Endothelial cell of umbilical vein (primary cell): Measurements from ENCODE around the gene FARP1. TPM values are rescaled to one million over a fixed set of nuclear protein-coding genes. Genes with fewer than 3 reads are reported as not detected.

Experiments used
- BruUV-seq: library from RNA; stranded (reverse); fragments of 400-500 nt; replicated peaks from 2 replicates; lab custom pipeline; 2021; lab: Mats Ljungman, UMichigan
- CTCF ChIA-PET: fragments of 300-600, 350-600 bp; sonication (Branson Sonifier 250); formaldehyde crosslinking; loops from one replicate; lab custom pipeline; 2021; ENCODE audit warnings: antibody characterized with exemption, inconsistent platforms; lab: Charles Lee
- POLR2A ChIA-PET: fragments of 300-600, 350-600 bp; sonication (Branson Sonifier 250); formaldehyde crosslinking; loops from one replicate; lab custom pipeline; 2021; ENCODE audit warnings: antibody characterized with exemption, inconsistent platforms; lab: Charles Lee
- DNase-seq: peaks from one replicate; pipeline ENCODE4 v3.0.0-alpha.2; 2011; ENCODE audit warnings: low read depth, low spot score
- FAIRE-seq: peaks from 2 replicates; lab custom pipeline; 2011; peaks lifted over from hg19 to GRCh38; lab: Jason Lieb, UNC
- H2AFZ ChIP-seq: 2 replicates; pipeline ENCODE4 v1.6.0; 2012; ENCODE audit warnings: low read depth, low read length, control low read depth, inconsistent platforms
- H3K27ac ChIP-seq: 2 replicates; pipeline ENCODE4 v1.5.1; 2011; ENCODE audit warnings: low read depth, mild to moderate bottlenecking, control low read depth, low read length, moderate library complexity; ENCODE audit not compliant: insufficient read depth
- H3K27me3 ChIP-seq, 2 experiments: 2 replicates each; pipeline versions ENCODE4 v1.6.0 to v1.6.1; 2011; ENCODE audit warnings: low read length in 2 of 2, mixed read lengths in 1 of 2; ENCODE audit not compliant: control insufficient read depth in 2 of 2, insufficient read depth in 2 of 2
- H3K36me3 ChIP-seq, 2 experiments: 2 replicates in 1 of 2; 3 replicates in 1 of 2; pipeline ENCODE4 v1.5.1; 2011; ENCODE audit warnings: low read length in 2 of 2, mild to moderate bottlenecking in 1 of 2, moderate library complexity in 1 of 2; ENCODE audit not compliant: control insufficient read depth in 2 of 2, insufficient read depth in 2 of 2; ENCODE audit errors: extremely low read depth in 1 of 2
- H3K4me1 ChIP-seq: 3 replicates; pipeline ENCODE4 v1.5.1; 2011; ENCODE audit warnings: mild to moderate bottlenecking, low read length; ENCODE audit not compliant: control insufficient read depth, insufficient read depth; ENCODE audit errors: extremely low read depth
- H3K4me2 ChIP-seq: 2 replicates; pipeline ENCODE4 v1.6.1; 2011; ENCODE audit warnings: low read length, control low read depth, mixed read lengths; ENCODE audit not compliant: insufficient read depth
- H3K4me3 ChIP-seq, 3 experiments: fragments of 200-600 bp in 1 of 3; sonication (generic), shearing (Covaris generic) in 1 of 3; replicated peaks in 1 of 3; 2 replicates each; pipeline ENCODE4 v1.5.1; 2011 to 2016; ENCODE audit warnings: control low read depth in 3 of 3, low read length in 3 of 3, mild to moderate bottlenecking in 2 of 3, inconsistent platforms in 1 of 3, low read depth in 1 of 3, moderate library complexity in 1 of 3; ENCODE audit not compliant: insufficient read depth in 1 of 3
- H3K79me2 ChIP-seq: 2 replicates; pipeline ENCODE4 v1.6.0; 2012; ENCODE audit warnings: low read length, inconsistent platforms; ENCODE audit not compliant: control insufficient read depth, insufficient read depth
- H3K9ac ChIP-seq: replicated peaks from 2 replicates; pipeline ENCODE3; 2011; ENCODE audit warnings: low read length, control low read depth; ENCODE audit not compliant: insufficient read depth; ENCODE audit errors: extremely low read depth
- H3K9me1 ChIP-seq: replicated peaks from 3 replicates; pipeline ENCODE4 v1.6.0; 2011; ENCODE audit warnings: mild to moderate bottlenecking, low read length; ENCODE audit not compliant: control insufficient read depth, insufficient read depth; ENCODE audit errors: extremely low read depth
- H3K9me3 ChIP-seq: replicated peaks from 2 replicates; pipeline ENCODE4 v1.5.1; 2012; ENCODE audit warnings: low read length, inconsistent platforms; ENCODE audit not compliant: control insufficient read depth, insufficient read depth
- H4K20me1 ChIP-seq: replicated peaks from 2 replicates; pipeline ENCODE3; 2011; ENCODE audit warnings: mild to moderate bottlenecking, low read length; ENCODE audit not compliant: control insufficient read depth, insufficient read depth; ENCODE audit errors: extremely low read depth
- EZH2 ChIP-seq: IDR thresholded peaks from 2 replicates; pipeline ENCODE4 v1.6.1; 2012; ENCODE audit warnings: borderline replicate concordance, low read depth, mild to moderate bottlenecking, moderate library complexity, low read length, inconsistent platforms; ENCODE audit not compliant: severe bottlenecking
- FOS ChIP-seq: IDR thresholded peaks from 2 replicates; pipeline ENCODE4 v1.6.1; 2011; ENCODE audit warnings: mild to moderate bottlenecking, low read length, moderate library complexity, borderline replicate concordance; ENCODE audit not compliant: insufficient read depth
- GATA2 ChIP-seq: IDR thresholded peaks from 2 replicates; pipeline ENCODE4 v1.7.0; 2011; ENCODE audit warnings: low read depth, mild to moderate bottlenecking, moderate library complexity, mixed read lengths, low read length; ENCODE audit not compliant: insufficient read length, insufficient read depth
- JUN ChIP-seq: IDR thresholded peaks from 2 replicates; pipeline ENCODE4 v1.6.1; 2011; ENCODE audit warnings: borderline replicate concordance, low read depth; ENCODE audit not compliant: insufficient read length, insufficient read depth
- MYC ChIP-seq: IDR thresholded peaks from one replicate; pipeline ENCODE4 v1.6.1; 2011; ENCODE audit warnings: mild to moderate bottlenecking, low read depth, low read length
- POLR2A ChIP-seq: IDR thresholded peaks from 2 replicates; pipeline ENCODE4 v1.6.1; 2012; ENCODE audit warnings: low read depth, mild to moderate bottlenecking, control low read depth, low read length
- POLR2AphosphoS5 ChIP-seq: IDR thresholded peaks from 2 replicates; pipeline ENCODE4 v1.6.1; 2012; ENCODE audit warnings: low read depth, mild to moderate bottlenecking, control low read depth, low read length, moderate library complexity; ENCODE audit not compliant: insufficient read depth
- dilution Hi-C: fragments of 300-500 bp; cut with MboI; formaldehyde crosslinking; loops from one replicate; pipeline ENCODE4 v1.15.0; 2019; ENCODE audit warnings: low sequenced_read_pairs; ENCODE audit not compliant: extremely low pct_ligation_motif_present
- intact Hi-C: fragments of 100-400 bp; cut with micrococcal nuclease; formaldehyde crosslinking; loops from one replicate; pipeline ENCODE4 v1.10.0; 2022
- polyA plus RNA-seq, 4 experiments: library from polyadenylated mRNA; depleted of rRNA in 3 of 4; stranded (reverse) in 3 of 4; unstranded in 1 of 4; fragments of >200 nt; gene quantifications; 2 replicates each; pipeline versions ENCODE4 v1.2.1 to v1.2.3, GENCODE V29; 2011 to 2012; ENCODE audit warnings: missing spikeins in 1 of 4
- total RNA-seq: library from RNA; stranded (reverse); gene quantifications from 2 replicates; pipeline ENCODE4 v1.2.3, GENCODE V29; 2021
- TF ChIP-seq, protein P1 (sequence below): IDR thresholded peaks from 2 replicates; pipeline ENCODE4 v1.6.1; 2011; ENCODE audit not compliant: insufficient read depth, insufficient read length
- TF ChIP-seq, protein P2 (sequence below), 2 donors: IDR thresholded peaks; 1 replicate in 1 of 2; 2 replicates in 1 of 2; pipeline ENCODE4 v1.5.1; 2011; ENCODE audit warnings: low read length in 2 of 2, mild to moderate bottlenecking in 2 of 2, moderate library complexity in 2 of 2, control low read depth in 1 of 2, inconsistent platforms in 1 of 2, low read depth in 1 of 2; ENCODE audit not compliant: insufficient read depth in 1 of 2; ENCODE audit errors: extremely low read depth in 1 of 2

The FARP1 gene
- total and polyA plus RNA-seq, 2 donors (not counting 3 experiments of a cell fraction or from before 2014, with no cell fraction given), result 19.0 to 77.7 TPM

DNA sequence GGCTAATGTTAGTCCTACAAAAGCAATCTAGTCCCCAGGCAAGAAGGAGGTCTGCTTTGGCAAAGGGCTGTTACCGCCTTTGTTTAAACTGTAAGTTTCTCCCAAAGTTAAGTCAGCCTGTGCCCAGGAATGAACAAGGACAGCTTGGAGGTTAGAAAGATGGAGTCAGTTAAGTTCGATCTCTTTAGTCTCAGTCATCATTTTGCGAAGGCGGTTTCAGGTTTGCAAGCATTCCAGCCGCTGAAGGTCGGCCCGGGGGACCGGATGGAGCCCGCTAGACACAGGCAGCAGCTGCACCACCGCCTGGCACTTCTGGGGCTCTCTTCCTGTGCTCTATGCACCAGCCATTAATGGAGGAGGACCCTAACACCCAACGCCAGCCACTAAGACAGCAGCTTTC lies 342.7 kb downstream of the FARP1 start:
- Histone ChIP-seq H3K36me3 (peaks cover 0 to 1% of the 10 kb centered on the region in 2 experiments), H3K9ac (peak overlapping the region; percentile 91), H3K27ac (peak overlapping the region; percentile 99), H3K9me1 (no peaks in the 10 kb centered on the region), H2AFZ (no peak overlapping the region), H4K20me1 (no peaks in the 10 kb centered on the region), H3K9me3 (no peaks in the 10 kb centered on the region), H3K79me2 (peaks cover 79% of the 10 kb centered on the region), H3K27me3 (no peaks in the 10 kb centered on the region), H3K4me2 (no peak overlapping the region), H3K4me1 (peaks cover 55% of the 10 kb centered on the region), H3K4me3 (no peak overlapping the region)
- FAIRE-seq (no peak), DNase-seq (no peak)
- dilution Hi-C loops (no loop called here), intact Hi-C loops (no loop called here)
- no TSS peak for BruUV-seq
- ChIA-PET POLR2A (interaction anchor here (0.8 to 1.7 kb wide), 4 partner anchors 19 to 92 kb away, joined by 3 to 6 read pairs (median 4); no protein-coding TSS in a partner anchor), CTCF (interaction anchor here (0.8 to 2.6 kb wide), 12 partner anchors 9 to 188 kb away, joined by 3 to 26 read pairs (median 6); no protein-coding TSS in a partner anchor)
- TF ChIP-seq JUN, result no peak
- TF ChIP-seq, protein P1, sequence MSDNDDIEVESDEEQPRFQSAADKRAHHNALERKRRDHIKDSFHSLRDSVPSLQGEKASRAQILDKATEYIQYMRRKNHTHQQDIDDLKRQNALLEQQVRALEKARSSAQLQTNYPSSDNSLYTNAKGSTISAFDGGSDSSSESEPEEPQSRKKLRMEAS, result no peak
- no peak for TF ChIP-seq EZH2
- TF ChIP-seq GATA2, result no peak
- TF ChIP-seq MYC, result no peak
- no peak for TF ChIP-seq FOS
- TF ChIP-seq, protein P2, sequence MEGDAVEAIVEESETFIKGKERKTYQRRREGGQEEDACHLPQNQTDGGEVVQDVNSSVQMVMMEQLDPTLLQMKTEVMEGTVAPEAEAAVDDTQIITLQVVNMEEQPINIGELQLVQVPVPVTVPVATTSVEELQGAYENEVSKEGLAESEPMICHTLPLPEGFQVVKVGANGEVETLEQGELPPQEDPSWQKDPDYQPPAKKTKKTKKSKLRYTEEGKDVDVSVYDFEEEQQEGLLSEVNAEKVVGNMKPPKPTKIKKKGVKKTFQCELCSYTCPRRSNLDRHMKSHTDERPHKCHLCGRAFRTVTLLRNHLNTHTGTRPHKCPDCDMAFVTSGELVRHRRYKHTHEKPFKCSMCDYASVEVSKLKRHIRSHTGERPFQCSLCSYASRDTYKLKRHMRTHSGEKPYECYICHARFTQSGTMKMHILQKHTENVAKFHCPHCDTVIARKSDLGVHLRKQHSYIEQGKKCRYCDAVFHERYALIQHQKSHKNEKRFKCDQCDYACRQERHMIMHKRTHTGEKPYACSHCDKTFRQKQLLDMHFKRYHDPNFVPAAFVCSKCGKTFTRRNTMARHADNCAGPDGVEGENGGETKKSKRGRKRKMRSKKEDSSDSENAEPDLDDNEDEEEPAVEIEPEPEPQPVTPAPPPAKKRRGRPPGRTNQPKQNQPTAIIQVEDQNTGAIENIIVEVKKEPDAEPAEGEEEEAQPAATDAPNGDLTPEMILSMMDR (IDR thresholded peaks at IDR 0.05; ENCODE audit: extremely low read depth in 1 of 2, insufficient read depth in 1 of 2, low read depth in 1 of 2, low read length in 2 of 2), result no peak
- TF ChIP-seq POLR2AphosphoS5, result no peak
- TF ChIP-seq POLR2A, result no peak
